Tibial artery (tissue), 4 donors: ENCODE results near the gene NPC1.

Experiments used
- DNase-seq, 2 donors: peaks; one replicate each; pipeline ENCODE4 v3.0.0-alpha.2; 2019
- H3K27ac ChIP-seq, 2 donors: fragments of 200-600 bp; sonication (generic) in 1 of 2; 1 replicate in 1 of 2; 2 replicates in 1 of 2; pipeline ENCODE4 v1.5.1; 2018 to 2019; ENCODE audit warnings: mild to moderate bottlenecking in 1 of 2
- H3K27me3 ChIP-seq, 2 donors: fragments of 200-600 bp; sonication (generic) in 1 of 2; one replicate each; pipeline versions ENCODE4 v1.5.1 to v1.6.0; 2016 to 2019
- H3K36me3 ChIP-seq, 3 donors: fragments of 200-600 bp; sonication (generic) in 2 of 3; one replicate each; pipeline ENCODE4 v1.5.1; 2016 to 2019; ENCODE audit warnings: mild to moderate bottlenecking in 2 of 3
- H3K4me1 ChIP-seq, 4 donors: fragments of 200-600 bp; sonication (generic) in 2 of 4; 1 replicate in 3 of 4; 2 replicates in 1 of 4; pipeline ENCODE4 v1.5.1; 2016 to 2019
- H3K4me3 ChIP-seq, 2 donors: fragments of 200-600 bp; sonication (generic) in 1 of 2; 1 replicate in 1 of 2; 2 replicates in 1 of 2; pipeline ENCODE4 v1.5.1; 2018 to 2019; ENCODE audit warnings: mild to moderate bottlenecking in 2 of 2
- H3K9me3 ChIP-seq, 3 donors: fragments of 200-600 bp; sonication (generic) in 1 of 3; one replicate each; pipeline ENCODE4 v1.5.1; 2016 to 2019
- intact Hi-C: fragments of 100-400 bp; cut with DNase I; formaldehyde crosslinking; loops from one replicate; pipeline ENCODE4 v1.15.0; 2023; ENCODE audit warnings: low total_unique reads
- TF ChIP-seq, protein P1 (sequence below), 2 experiments: fragments of 200-600 bp in 1 of 2; fragments of 450-650 bp in 1 of 2; IDR thresholded peaks; one replicate each; pipeline ENCODE4 v1.5.1; 2017 to 2019; ENCODE audit warnings: antibody characterized with exemption in 2 of 2, mild to moderate bottlenecking in 1 of 2, moderate library complexity in 1 of 2

NPC1 gene

DNA sequence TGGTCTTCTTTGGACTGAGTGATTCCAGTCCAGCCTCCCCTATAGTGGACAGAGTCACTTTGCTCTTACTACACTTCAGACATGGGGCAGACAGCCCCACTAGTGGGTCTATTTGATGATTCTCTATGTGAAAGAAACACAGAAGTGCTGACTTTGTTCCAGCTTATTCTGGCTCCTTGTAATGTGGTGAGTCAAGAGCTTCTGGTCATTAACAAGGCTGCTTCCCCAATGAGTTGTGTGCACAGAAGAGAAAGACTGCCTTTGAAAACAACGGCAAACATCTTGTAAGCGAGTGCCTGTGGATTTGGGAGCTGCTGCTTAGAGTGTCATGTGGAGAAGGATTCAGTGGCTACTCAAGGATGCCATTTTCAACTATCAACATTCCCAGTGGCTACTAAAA, 43.8 kb downstream of the NPC1 start:
- no peak for DNase-seq
- intact Hi-C loops, result no loop called here
- TF ChIP-seq, protein P1, sequence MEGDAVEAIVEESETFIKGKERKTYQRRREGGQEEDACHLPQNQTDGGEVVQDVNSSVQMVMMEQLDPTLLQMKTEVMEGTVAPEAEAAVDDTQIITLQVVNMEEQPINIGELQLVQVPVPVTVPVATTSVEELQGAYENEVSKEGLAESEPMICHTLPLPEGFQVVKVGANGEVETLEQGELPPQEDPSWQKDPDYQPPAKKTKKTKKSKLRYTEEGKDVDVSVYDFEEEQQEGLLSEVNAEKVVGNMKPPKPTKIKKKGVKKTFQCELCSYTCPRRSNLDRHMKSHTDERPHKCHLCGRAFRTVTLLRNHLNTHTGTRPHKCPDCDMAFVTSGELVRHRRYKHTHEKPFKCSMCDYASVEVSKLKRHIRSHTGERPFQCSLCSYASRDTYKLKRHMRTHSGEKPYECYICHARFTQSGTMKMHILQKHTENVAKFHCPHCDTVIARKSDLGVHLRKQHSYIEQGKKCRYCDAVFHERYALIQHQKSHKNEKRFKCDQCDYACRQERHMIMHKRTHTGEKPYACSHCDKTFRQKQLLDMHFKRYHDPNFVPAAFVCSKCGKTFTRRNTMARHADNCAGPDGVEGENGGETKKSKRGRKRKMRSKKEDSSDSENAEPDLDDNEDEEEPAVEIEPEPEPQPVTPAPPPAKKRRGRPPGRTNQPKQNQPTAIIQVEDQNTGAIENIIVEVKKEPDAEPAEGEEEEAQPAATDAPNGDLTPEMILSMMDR (IDR thresholded peaks at IDR 0.05), result no peak
- Histone ChIP-seq H3K27me3 (no peaks in the 10 kb centered on the region), H3K36me3 (peaks cover 70 to 98% (median 93%) of the 10 kb centered on the region in 3 donors), H3K9me3 (no peaks in the 10 kb centered on the region), H3K4me3 (no peak overlapping the region), H3K27ac (no peak overlapping the region), H3K4me1 (no peaks in the 10 kb centered on the region)

DNA sequence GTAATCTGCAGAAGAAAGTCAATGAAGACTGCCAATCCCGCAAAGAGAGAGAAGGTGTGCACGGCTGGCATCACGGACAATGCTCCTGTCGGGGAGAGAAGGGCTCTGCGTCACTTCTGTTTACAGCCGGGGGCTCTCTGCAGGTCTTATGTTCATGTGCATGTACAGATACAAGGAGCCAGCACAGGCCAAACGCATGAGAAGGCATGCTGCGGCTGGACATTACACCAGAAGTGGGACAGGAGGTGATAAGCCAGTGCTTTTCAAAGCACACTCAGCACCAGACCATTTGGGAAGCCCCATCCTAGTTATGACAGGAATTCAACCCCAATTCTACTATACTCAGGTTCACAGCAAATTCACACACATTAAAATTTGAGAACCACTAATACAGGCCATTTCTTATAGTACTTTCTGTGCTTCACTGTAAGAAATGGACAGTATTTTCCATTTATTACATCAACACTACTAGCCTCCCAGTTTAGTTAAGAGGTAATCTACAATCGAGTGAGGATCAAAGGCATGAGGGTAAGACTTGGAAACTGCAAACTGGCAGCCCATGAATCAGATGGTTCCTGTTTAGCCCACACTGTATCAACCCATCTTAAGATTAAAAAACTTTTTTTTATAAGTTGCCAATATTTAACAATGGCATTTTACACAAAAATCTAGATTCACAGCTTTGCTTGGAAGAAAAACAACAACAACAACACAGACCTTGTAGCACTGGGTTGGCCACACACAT, 44.8 kb downstream of the NPC1 start:
- peaks cover 76 to 98% (median 93%) of the 10 kb centered on the region in 3 donors for H3K36me3 ChIP-seq
- no peak overlapping the region for H3K27ac ChIP-seq
- no peak overlapping the region for H3K4me3 ChIP-seq
- TF ChIP-seq, protein P1 (IDR thresholded peaks at IDR 0.05), result no peak
- intact Hi-C loops, result no loop called here
- no peaks in the 10 kb centered on the region for H3K27me3 ChIP-seq
- H3K9me3 ChIP-seq, result no peaks in the 10 kb centered on the region
- no peaks in the 10 kb centered on the region for H3K4me1 ChIP-seq
- no peak for DNase-seq

- no peaks in the 10 kb centered on the region for H3K4me1 ChIP-seq
- no peak overlapping the region for H3K4me3 ChIP-seq
- no peaks in the 10 kb centered on the region for H3K27me3 ChIP-seq
- H3K36me3 ChIP-seq, result peaks cover 83 to 100% (median 96%) of the 10 kb centered on the region in 3 donors
- H3K27ac ChIP-seq, result no peak overlapping the region
- TF ChIP-seq, protein P1 (IDR thresholded peaks at IDR 0.05), result no peak
- no peak for DNase-seq
- H3K9me3 ChIP-seq, result no peaks in the 10 kb centered on the region
- intact Hi-C loops, result no loop called here
Measured at GRCh38 chr18:23540867-23541266, 45.4 kb downstream of the NPC1 start.

GRCh38 chr18:23539911-23540525, 46.3 kb downstream of the NPC1 start:
- H3K27ac ChIP-seq, result no peak overlapping the region
- peaks cover 91 to 100% (median 97%) of the 10 kb centered on the region in 3 donors for H3K36me3 ChIP-seq
- H3K4me3 ChIP-seq, result no peak overlapping the region
- DNase-seq, result no peak
- H3K9me3 ChIP-seq, result no peaks in the 10 kb centered on the region
- H3K27me3 ChIP-seq, result no peaks in the 10 kb centered on the region
- intact Hi-C loops, result no loop called here
- no peaks in the 10 kb centered on the region for H3K4me1 ChIP-seq
- TF ChIP-seq, protein P1 (IDR thresholded peaks at IDR 0.05), result no peak

GRCh38 chr18:23539296-23539695, 47.0 kb downstream of the NPC1 start:
- no peak overlapping the region for H3K27ac ChIP-seq
- TF ChIP-seq, protein P1 (IDR thresholded peaks at IDR 0.05), result no peak
- H3K4me3 ChIP-seq, result no peak overlapping the region
- H3K4me1 ChIP-seq, result no peaks in the 10 kb centered on the region
- H3K27me3 ChIP-seq, result no peaks in the 10 kb centered on the region
- intact Hi-C loops, result no loop called here
- DNase-seq, result no peak
- H3K9me3 ChIP-seq, result no peaks in the 10 kb centered on the region
- H3K36me3 ChIP-seq, result peaks cover 97 to 100% (median 98%) of the 10 kb centered on the region in 3 donors
